GM21367 (cell line): ENCODE measurements around the gene SLC16A10.
"Not testable (repeated sequence)": the region's sequence is repeated elsewhere in the genome, so short reads cannot be mapped to it uniquely, and the experiment has no call there.

ENCODE experiments used
- ATAC-seq: cut with Tn5 transposase; IDR thresholded peaks from one replicate; pipeline ENCODE4 v1.9.1; 2021; ENCODE audit not compliant: unreplicated experiment

SLC16A10 gene

GRCh38 chr6:111129013-111129412 lies 41.7 kb downstream of the SLC16A10 start:
- ATAC-seq = no peak

GRCh38 chr6:111131018-111131417 lies 43.7 kb downstream of the SLC16A10 start:
- ATAC-seq = not testable (repeated sequence)

- not testable (repeated sequence) for ATAC-seq
These were observed 45.4 kb downstream of the SLC16A10 start for GRCh38 chr6:111132669-111133068.

GRCh38 chr6:111134236-111134869 lies 47.0 kb downstream of the SLC16A10 start:
- ATAC-seq = not testable (repeated sequence)

GRCh38 chr6:111137489-111138093 lies 50.3 kb downstream of the SLC16A10 start:
- not testable (repeated sequence) for ATAC-seq

- ATAC-seq = no peak
These were observed 60.1 kb downstream of the SLC16A10 start for GRCh38 chr6:111147440-111147839.

- no peak for ATAC-seq
These were observed 60.8 kb downstream of the SLC16A10 start for GRCh38 chr6:111148110-111148509.

- no peak for ATAC-seq
These were observed 63.3 kb downstream of the SLC16A10 start for GRCh38 chr6:111150577-111150976.

- no peak for ATAC-seq
These were observed 67.7 kb downstream of the SLC16A10 start for GRCh38 chr6:111154981-111155380.

- no peak for ATAC-seq
These were observed 70.1 kb downstream of the SLC16A10 start for GRCh38 chr6:111157412-111157811.

GRCh38 chr6:111159633-111160032 lies 72.3 kb downstream of the SLC16A10 start:
- ATAC-seq = no peak

GRCh38 chr6:111161650-111162049 lies 74.3 kb downstream of the SLC16A10 start:
- ATAC-seq = no peak

- ATAC-seq = no peak
These were observed 75.2 kb downstream of the SLC16A10 start for GRCh38 chr6:111162504-111162903.

GRCh38 chr6:111171577-111172400 lies 84.5 kb downstream of the SLC16A10 start:
- peak; percentile 80 for ATAC-seq

- no peak for ATAC-seq
These were observed 85.3 kb downstream of the SLC16A10 start for GRCh38 chr6:111172563-111172962.

GRCh38 chr6:111173341-111173740 lies 86.0 kb downstream of the SLC16A10 start:
- no peak for ATAC-seq

GRCh38 chr6:111173946-111174345 lies 86.6 kb downstream of the SLC16A10 start:
- no peak for ATAC-seq

- ATAC-seq = no peak
These were observed 87.8 kb downstream of the SLC16A10 start for GRCh38 chr6:111175109-111175508.

GRCh38 chr6:111176038-111176759 lies 88.9 kb downstream of the SLC16A10 start:
- ATAC-seq = no peak

GRCh38 chr6:111176760-111177099 lies 89.4 kb downstream of the SLC16A10 start:
- ATAC-seq = no peak

- no peak for ATAC-seq
These were observed 89.8 kb downstream of the SLC16A10 start for GRCh38 chr6:111177131-111177530.
